ENCODE results near the gene RPL32.

Gene RPL32

DNA sequence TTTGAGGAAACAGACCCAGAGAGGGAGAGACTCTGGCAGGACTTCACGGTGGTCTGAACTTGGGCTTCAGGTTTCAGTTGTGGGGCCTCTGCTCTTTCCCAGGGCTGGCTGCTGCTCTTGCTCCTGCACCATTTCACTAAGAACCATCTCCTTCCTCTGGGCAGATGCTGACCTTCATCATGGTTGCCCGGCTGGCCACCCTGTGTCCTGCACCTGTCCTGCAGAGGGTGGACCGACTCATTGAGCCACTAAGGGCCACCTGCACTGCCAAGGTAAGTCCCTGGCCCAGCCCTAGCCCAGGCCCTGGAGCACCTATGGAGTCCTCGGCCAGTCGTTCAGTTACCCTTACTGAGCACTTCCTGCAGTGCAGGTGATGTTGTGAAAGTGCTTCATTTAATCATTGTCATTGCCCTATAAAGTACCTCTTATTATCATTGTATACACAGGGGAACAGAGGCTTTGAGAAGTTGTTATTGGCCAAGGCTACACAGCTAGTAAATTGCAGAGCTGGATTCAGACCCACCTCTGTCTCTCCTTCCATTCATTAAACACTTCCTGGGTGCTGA lies 10.0 kb downstream of the RPL32 start:
- in situ Hi-C loops (cut with HindIII; ENCODE audit: low sequenced_read_pairs) = no loop called here
- no peak for DNase-seq (ENCODE audit: low read depth)
- TF ChIP-seq, protein P1, sequence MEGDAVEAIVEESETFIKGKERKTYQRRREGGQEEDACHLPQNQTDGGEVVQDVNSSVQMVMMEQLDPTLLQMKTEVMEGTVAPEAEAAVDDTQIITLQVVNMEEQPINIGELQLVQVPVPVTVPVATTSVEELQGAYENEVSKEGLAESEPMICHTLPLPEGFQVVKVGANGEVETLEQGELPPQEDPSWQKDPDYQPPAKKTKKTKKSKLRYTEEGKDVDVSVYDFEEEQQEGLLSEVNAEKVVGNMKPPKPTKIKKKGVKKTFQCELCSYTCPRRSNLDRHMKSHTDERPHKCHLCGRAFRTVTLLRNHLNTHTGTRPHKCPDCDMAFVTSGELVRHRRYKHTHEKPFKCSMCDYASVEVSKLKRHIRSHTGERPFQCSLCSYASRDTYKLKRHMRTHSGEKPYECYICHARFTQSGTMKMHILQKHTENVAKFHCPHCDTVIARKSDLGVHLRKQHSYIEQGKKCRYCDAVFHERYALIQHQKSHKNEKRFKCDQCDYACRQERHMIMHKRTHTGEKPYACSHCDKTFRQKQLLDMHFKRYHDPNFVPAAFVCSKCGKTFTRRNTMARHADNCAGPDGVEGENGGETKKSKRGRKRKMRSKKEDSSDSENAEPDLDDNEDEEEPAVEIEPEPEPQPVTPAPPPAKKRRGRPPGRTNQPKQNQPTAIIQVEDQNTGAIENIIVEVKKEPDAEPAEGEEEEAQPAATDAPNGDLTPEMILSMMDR (IDR thresholded peaks at IDR 0.05; ENCODE audit: low read depth, low read length, missing control alignments) = no peak
- no peak overlapping the region for H3K4me3 ChIP-seq (ENCODE audit: low read depth, low read length)

DNA sequence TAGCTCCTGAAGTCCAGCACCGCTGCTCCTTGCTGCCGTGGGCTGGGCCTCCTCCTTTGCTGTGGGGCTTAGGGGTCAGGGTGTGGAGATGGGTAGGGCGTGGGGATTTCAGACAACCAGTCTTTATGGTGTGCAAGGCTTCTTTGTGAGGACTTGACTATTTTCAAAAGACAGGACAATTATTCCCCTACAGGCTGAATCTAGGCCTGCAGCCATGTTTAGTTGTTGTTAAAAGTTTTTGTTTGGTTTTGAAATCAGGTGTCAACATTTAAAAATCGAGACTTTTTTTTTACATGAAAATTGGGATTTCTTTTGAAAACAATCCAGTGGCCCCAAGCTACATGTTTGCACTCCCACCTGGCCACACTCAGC lies 10.6 kb downstream of the RPL32 start:
- H3K4me3 ChIP-seq (ENCODE audit: low read depth, low read length) = no peak overlapping the region
- in situ Hi-C loops (cut with HindIII; ENCODE audit: low sequenced_read_pairs) = no loop called here
- TF ChIP-seq, protein P1 (IDR thresholded peaks at IDR 0.05; ENCODE audit: low read depth, low read length, missing control alignments) = peak; percentile 9
- no peak for DNase-seq (ENCODE audit: low read depth)

DNA sequence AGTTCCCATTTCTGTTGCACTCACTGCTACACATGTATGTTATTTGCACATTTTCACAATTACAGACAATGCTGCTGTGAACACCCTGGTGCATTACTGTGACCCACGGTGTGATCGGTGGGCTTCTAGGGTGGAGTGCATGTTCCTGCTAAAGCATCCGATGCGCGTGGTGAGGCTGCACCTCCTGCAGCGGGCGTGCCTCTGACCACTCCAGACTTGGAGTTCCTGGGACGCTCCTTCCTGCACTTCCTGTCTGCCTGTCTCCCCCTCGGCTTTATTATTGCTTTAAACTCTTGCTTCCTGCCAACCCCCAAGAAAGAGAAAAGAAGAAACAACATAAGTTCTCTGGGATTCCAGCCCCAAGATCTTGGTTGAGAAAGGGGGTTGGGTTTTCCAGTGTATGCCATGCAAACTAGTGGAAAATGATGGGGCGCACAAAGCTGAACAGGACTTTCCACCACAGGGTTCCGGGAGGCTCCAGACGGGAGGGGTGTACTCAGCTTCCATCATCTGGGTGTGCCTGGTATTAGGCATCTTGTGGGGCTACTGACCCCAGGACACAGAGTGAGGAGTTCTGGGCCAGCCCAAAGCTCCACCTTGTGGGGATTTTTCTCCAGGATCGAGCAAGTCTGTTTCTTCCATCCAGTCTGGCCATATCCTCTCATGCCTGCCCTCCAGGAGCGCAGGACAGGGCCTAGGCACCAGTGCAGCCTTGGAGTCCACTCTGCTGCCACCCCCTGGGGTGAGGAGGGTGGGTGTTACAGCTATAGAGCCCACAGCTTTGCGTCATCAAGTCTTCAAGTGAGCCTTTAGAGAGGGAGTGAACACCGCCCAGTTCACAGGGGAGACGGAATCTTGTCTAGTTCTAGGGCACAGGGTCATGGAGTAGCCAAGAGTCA lies 11.2 kb downstream of the RPL32 start:
- in situ Hi-C loops (cut with HindIII; ENCODE audit: low sequenced_read_pairs) = no loop called here
- no peak for DNase-seq (ENCODE audit: low read depth)
- TF ChIP-seq, protein P1 (IDR thresholded peaks at IDR 0.05; ENCODE audit: low read depth, low read length, missing control alignments) = no peak

DNA sequence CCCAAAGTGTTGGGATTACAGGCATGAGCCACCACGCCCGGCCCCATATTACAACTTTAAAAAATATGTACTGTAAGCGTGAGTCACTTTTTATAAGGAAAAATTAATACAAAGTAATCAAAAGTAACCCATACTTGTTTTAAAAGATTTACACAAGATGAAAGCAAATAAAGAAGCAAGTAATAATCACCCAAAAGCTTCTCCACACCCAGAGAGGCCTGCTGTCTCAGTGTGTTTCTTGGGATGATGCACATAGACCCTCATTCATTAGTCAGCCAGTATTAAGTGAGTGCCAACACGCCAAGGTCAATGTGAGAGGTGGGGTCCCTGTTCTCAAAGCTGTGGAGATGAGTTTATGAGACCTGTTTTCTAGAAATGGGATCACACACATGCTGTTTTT lies 12.0 kb downstream of the RPL32 start:
- no peak for DNase-seq (ENCODE audit: low read depth)
- TF ChIP-seq, protein P1 (IDR thresholded peaks at IDR 0.05; ENCODE audit: low read depth, low read length, missing control alignments) = no peak
- in situ Hi-C loops (cut with HindIII; ENCODE audit: low sequenced_read_pairs) = no loop called here
- no peak overlapping the region for H3K4me3 ChIP-seq (ENCODE audit: low read depth, low read length)

More for the DNA sequence above, 11.2 kb downstream of the RPL32 start:
- no peak overlapping the region for H3K4me3 ChIP-seq (ENCODE audit: low read depth, low read length)

DNA sequence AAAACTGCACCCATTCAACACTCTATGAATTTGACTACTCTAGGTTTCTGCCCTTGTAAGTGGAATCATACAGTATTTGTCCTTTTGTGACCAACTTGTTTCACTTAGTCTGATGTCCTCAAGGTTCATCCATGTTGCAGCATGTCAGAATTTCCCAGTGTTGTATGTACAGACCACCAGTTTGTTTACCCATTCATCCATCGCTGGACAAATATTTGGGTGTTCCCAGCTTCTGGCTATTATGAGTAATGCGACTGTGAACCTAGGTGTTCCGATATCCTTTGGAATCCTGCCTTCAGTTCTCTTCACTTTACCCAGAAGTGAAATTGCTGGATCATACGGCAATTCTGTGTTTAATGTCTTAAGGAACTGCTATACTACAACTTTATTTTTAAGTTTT lies 12.6 kb downstream of the RPL32 start:
- in situ Hi-C loops (cut with HindIII; ENCODE audit: low sequenced_read_pairs) = no loop called here
- H3K4me3 ChIP-seq (ENCODE audit: low read depth, low read length) = no peak overlapping the region
- DNase-seq (ENCODE audit: low read depth) = no peak
- TF ChIP-seq, protein P1 (IDR thresholded peaks at IDR 0.05; ENCODE audit: low read depth, low read length, missing control alignments) = no peak

DNA sequence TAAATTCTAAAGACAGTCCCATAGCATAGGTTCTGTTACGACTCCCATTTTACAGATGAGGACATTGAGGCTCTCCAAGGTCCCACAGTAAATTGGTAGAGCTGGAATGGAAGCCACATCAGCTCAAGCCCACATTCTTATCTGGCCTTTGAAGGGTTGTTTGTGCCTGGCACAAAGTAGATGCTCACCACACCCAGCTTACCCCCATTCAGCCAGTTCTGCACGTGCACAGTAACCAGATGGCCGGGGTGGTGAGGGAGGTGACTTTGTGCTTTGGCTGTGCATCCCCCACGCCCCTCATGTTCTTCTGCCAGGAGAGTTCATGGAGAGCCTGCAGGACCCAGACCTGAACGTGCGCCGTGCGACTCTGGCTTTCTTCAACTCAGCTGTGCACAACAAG lies 16.2 kb downstream of the RPL32 start:
- in situ Hi-C loops (cut with HindIII; ENCODE audit: low sequenced_read_pairs) = no loop called here
- DNase-seq (ENCODE audit: low read depth) = no peak
- TF ChIP-seq, protein P1 (IDR thresholded peaks at IDR 0.05; ENCODE audit: low read depth, low read length, missing control alignments) = no peak
- no peak overlapping the region for H3K4me3 ChIP-seq (ENCODE audit: low read depth, low read length)
